HG03025 (cell line): ENCODE data around the gene DUSP2.

Source experiments
- ATAC-seq: cut with Tn5 transposase; IDR thresholded peaks from one replicate; pipeline ENCODE4 v1.9.1; 2021; ENCODE audit warnings: mild to moderate bottlenecking, moderate library complexity; ENCODE audit not compliant: unreplicated experiment, low FRiP score

The DUSP2 gene

DNA sequence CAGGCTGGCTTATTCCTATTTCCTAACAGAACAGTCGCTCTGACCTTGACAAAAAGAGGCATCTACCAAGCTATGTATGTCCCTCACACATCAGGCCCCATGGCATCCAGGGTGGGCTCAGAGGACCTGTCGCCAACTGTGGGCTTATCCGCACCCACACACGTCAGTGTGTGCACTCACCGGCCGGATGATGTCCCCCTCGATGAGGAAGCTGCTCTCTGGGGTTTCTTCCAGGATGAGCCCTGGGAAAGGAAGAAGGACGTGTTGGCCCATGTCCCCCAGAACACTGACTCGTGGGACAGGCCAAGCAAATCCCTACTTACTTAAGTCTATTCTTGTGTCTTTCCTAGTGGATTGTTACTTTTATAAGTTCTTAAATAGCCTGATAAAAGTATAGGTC is 10.1 kb downstream of the DUSP2 start:
- no peak for ATAC-seq

GRCh38 chr2:96134421-96134820 is 10.8 kb downstream of the DUSP2 start:
- no peak for ATAC-seq

DNA sequence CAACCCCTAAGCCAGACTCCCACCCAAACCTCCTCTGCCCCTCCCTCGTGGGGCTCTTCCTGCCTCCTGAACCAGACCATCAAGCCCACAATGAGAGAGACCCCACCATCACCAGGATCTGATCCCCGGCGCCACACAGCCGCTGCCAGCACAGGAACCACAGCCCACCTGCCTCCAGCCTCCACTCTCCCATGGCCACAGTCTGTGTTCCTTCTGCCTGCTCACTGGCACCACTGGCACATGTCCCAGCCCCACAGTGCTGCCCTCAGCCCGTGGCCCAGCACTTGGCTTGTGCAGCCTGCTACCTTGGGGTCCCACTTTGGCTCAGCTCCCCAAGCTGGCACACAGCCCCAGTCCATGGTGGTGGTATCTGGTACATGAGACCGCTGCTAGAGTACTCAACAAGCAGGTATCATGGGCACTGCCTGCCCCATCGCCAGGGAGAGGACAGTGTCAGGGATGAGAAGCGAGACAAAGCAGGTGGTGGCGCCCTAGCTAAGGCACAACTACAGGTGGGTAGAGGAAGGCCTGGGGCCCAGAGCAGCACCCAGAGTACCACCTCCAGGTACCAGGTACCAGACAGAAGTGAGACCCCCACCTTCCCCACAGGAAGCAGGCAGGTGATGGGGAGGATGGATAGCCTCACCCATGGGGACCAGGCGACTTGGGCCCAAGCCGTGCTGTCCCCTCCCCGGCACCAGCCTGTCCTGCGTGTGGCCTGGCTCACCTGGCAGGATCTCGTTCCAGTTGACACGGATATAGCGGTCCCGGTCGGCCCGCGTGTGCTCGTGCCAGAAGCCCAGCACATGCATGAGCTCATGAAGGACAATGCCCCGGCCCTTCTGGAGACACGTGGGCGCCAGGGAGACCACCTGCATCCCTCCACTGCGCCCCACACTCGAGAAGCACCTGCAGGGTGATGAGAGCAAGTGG is 13.2 kb downstream of the DUSP2 start:
- ATAC-seq = no peak

DNA sequence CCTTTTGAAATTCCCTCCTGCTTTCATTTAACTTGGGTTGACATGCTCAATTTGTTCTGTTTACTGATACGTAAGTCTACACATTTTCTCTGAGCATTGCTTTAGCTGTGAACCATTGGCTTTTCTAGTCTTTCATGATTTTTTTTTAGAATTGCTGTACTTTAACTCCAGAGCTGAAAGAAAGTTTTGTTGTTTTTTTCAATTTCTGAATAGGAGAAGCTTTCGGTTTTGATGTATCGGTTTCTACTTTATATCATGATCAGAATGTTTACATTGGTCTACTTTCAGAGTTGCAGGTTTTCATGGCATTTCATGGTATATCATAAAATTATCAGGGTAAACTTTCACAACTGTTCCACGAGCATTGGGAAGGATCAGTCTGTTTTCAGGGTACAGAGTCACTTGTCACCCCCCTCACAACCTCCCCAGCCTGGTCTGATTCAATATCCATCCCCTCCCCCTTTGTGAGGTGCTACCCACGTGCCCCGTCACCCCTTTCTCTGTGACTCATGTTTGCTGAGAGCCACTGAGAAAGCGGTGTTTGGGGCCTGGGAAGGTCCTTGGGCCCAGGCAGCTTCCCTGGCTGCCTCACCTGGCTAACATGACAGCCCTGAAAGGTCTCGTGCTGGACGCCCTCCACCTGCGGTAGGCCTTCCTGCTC is 14.0 kb downstream of the DUSP2 start:
- ATAC-seq = no peak

- ATAC-seq = no peak
Measured at GRCh38 chr2:96130483-96130882, 14.8 kb downstream of the DUSP2 start.

DNA sequence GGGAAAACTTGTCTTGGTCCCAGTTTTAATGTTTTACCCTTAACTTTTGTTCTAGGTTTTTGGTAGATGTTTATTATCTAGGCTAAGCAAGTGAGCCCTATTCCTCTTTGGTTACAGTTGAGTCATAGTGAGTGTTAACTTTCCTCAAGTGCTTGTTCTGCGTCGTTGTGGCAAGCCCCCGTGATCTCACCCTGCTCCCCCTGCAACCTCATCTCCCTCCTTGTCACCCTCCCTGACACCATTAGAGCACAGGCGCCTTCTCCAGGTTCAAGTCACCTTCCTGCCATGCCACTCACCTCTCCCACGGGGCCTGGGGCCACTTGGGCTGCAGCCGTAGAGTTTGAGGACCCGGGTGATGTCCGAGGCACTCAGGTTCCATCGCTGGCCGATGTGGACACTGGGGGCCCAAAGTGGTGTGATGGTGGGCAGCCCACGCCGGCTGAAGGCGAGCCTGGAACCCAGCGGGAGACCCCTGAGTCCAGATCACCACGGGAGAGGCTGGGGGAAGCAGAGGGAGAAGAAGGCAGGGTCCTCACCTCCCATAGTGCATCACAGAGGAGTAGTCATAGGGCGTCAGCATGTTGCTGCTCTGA is 15.6 kb downstream of the DUSP2 start:
- no peak for ATAC-seq

GRCh38 chr2:96128456-96128855 is 16.8 kb downstream of the DUSP2 start:
- ATAC-seq = no peak

- no peak for ATAC-seq
Measured at GRCh38 chr2:96124406-96125265, 20.6 kb downstream of the DUSP2 start.

GRCh38 chr2:96123936-96124335 is 21.3 kb downstream of the DUSP2 start:
- no peak for ATAC-seq

DNA sequence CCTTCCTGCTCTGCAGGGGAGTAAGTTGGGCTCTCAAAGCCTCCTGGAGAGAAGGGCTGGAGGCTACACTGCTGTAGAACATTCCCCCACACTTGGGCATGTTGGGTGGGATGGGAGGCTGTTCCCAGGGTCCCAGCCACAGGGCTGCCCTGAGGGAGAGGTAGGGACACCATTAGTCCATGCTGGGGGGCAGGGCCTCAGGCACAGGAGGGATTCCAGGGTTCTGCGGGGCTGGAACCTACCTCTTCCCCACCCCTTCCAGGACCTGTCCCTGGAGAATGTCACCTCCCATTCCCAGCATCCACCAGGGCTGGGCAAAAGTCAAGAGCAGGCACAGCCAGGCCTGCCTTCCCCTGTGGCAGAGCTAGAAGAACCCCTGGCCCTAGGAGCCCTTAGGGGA is 21.9 kb downstream of the DUSP2 start:
- ATAC-seq = no peak

GRCh38 chr2:96122391-96122790 is 22.8 kb downstream of the DUSP2 start:
- ATAC-seq = no peak

GRCh38 chr2:96121414-96121813 is 23.8 kb downstream of the DUSP2 start:
- ATAC-seq = no peak

DNA sequence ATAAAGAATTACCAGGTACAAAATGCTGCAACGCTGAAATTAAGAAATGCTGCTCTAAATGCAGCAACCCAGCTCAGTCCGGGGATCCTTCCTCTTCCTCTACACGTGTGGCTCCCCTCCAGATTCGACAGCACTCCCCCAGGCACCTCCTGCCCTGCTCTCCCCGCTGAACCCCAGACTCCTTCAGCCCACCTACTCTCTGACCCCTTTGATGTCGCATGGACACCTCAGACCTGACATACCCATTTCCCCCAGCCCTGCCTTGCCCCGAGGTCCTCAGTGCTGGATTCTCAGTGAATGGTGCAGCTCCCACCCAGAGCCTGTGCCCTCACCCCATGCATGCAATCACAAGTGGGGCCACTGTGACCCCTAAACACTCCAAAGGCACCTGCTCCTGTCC is 24.2 kb downstream of the DUSP2 start:
- no peak for ATAC-seq

GRCh38 chr2:96120091-96120720 is 25.0 kb downstream of the DUSP2 start:
- no peak for ATAC-seq

- no peak for ATAC-seq
Measured at GRCh38 chr2:96119389-96119751, 25.9 kb downstream of the DUSP2 start.

DNA sequence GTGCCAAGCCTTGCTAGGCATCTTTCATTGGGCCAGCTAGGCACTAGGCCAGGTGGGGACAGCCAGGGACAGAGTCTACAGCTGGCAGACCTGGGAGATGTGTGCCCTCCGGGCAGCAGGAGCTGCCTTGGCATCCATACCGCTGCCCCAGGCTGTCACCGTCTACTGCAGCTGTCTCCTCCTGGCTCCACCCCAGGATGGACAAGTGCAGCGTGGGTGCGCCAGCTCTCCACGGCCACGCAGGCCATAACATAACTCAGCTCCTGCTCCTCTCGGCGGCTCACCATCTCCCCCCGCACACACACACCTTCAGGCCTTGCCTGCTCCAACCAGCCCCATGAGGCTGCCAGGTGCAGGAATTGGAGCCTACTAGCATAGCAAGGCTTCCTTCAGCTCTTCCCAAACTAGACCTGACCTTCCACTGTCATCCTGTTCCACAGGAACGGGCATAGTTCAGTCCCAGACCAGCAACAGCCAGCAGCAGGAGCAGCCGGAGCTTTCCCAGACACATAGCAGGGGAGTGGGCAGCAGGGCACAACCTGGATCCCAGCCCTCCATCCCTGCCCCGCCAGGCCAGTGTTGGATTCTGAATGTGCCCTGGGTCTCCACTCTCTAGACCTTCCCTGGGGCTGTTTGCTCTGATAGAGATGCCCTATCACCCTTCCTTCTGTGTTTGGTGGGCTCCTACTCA is 26.4 kb downstream of the DUSP2 start:
- ATAC-seq = no peak

- no peak for ATAC-seq
Measured at GRCh38 chr2:96117701-96118588, 27.3 kb downstream of the DUSP2 start.

GRCh38 chr2:96116879-96117533 is 28.2 kb downstream of the DUSP2 start:
- ATAC-seq = peak; percentile 55
